SK-N-SH treated with all-trans-retinoic acid at 6 μM for 48 hours (cell line): ENCODE results near the gene ADCY9.

Experiments used
- ARNTL ChIP-seq: fragments of 450-650 bp; formaldehyde crosslinking; IDR thresholded peaks from 2 replicates; pipeline ENCODE4 v1.5.0; 2020; ENCODE audit warnings: low read depth, mild to moderate bottlenecking, moderate library complexity, borderline replicate concordance
- CSDC2 ChIP-seq: fragments of 250-450 bp; sonication (Bioruptor Pico); IDR thresholded peaks from 2 replicates; pipeline ENCODE4 v1.5.0; 2020; ENCODE audit warnings: mild to moderate bottlenecking, moderate library complexity

- TF ChIP-seq CSDC2 (CRISPR knock-in tag) (no peak), ARNTL (CRISPR knock-in tag) (no peak)
Observed at GRCh38 chr16:4077174-4077649, 39.0 kb downstream of the ADCY9 start.
